Stomach (tissue), 9 donors: ENCODE data around the gene CA12. TPM values are rescaled to one million over a fixed set of nuclear protein-coding genes. Genes with fewer than 3 reads are reported as not detected.

ENCODE experiments used
- DNase-seq, 2 donors: peaks; one replicate each; pipeline versions ENCODE4 v3.0.0 to v3.0.0-alpha.2; 2013 to 2019
- H3K27ac ChIP-seq, 5 donors: fragments of 200-600 bp in 4 of 5; sonication (generic) in 4 of 5; one replicate each; pipeline ENCODE4 v1.5.1; 2013 to 2019; ENCODE audit warnings: mild to moderate bottlenecking in 1 of 5, moderate library complexity in 1 of 5
- H3K27me3 ChIP-seq, 3 donors: fragments of 200-600 bp; sonication (generic); one replicate each; pipeline ENCODE4 v1.5.1; 2017 to 2019; ENCODE audit warnings: mixed run types in 1 of 3
- H3K36me3 ChIP-seq, 4 donors: fragments of 200-600 bp; sonication (generic); 1 replicate in 3 of 4; 2 replicates in 1 of 4; pipeline ENCODE4 v1.5.1; 2016 to 2019
- H3K4me1 ChIP-seq, 4 donors: fragments of 200-600 bp; sonication (generic); one replicate each; pipeline ENCODE4 v1.5.1; 2016 to 2019
- H3K4me3 ChIP-seq, 4 donors: fragments of 200-600 bp; sonication (generic) in 3 of 4; one replicate each; pipeline ENCODE4 v1.5.1; 2016 to 2019; ENCODE audit warnings: mild to moderate bottlenecking in 1 of 4
- H3K9me3 ChIP-seq, 4 donors: fragments of 200-600 bp; sonication (generic); one replicate each; pipeline ENCODE4 v1.5.1; 2016 to 2019
- CTCF ChIP-seq, 7 experiments: fragments of 450-650 bp in 4 of 7; fragments of 200-600 bp in 3 of 7; sonication (generic) in 3 of 7; IDR thresholded peaks; one replicate each; pipeline ENCODE4 v1.5.1; 2016 to 2019; ENCODE audit warnings: antibody characterized with exemption in 7 of 7, control low read depth in 2 of 7, mild to moderate bottlenecking in 1 of 7
- EP300 ChIP-seq: sonication (generic); formaldehyde crosslinking; IDR thresholded peaks from one replicate; pipeline ENCODE4 v1.6.1; 2017; ENCODE audit warnings: antibody characterized with exemption
- POLR2A ChIP-seq, 4 donors: fragments of 450-650 bp; IDR thresholded peaks; one replicate each; pipeline ENCODE4 v1.6.1; 2016; ENCODE audit warnings: antibody characterized with exemption in 4 of 4, control low read depth in 2 of 4, mild to moderate bottlenecking in 1 of 4, moderate library complexity in 1 of 4
- POLR2AphosphoS5 ChIP-seq, 3 donors: sonication (generic); formaldehyde crosslinking; IDR thresholded peaks; one replicate each; pipeline ENCODE4 v1.6.1; 2016; ENCODE audit warnings: antibody characterized with exemption in 3 of 3
- WGBS, 5 donors: extraction: QIAGEN DNeasy Blood & Tissue Kit in 3 of 5; methylation state at CpG; one replicate each; pipeline versions ENCODE4 v1.1.5 to v1.1.7; 2013 to 2018; 5-methylcytosine and 5-hydroxymethylcytosine counted together
- intact Hi-C: fragments of 100-400 bp; cut with DNase I; formaldehyde crosslinking; loops from one replicate; pipeline ENCODE4 v1.15.1; 2023; ENCODE audit warnings: low total_unique reads
- polyA plus RNA-seq, 3 donors: library from polyadenylated mRNA; stranded (reverse); fragments of 200-250 nt; gene quantifications; one replicate each; pipeline ENCODE4 v1.2.3, GENCODE V29; 2013
- total RNA-seq, 5 donors: library from RNA; depleted of rRNA; stranded (reverse); fragments of >200 nt; gene quantifications; one replicate each; pipeline versions ENCODE4 v1.1.0 to v1.2.3, GENCODE V29; 2014 to 2016
- donor health status: healthy with polysubstance abuse.
- donor health status: Bipolar disorder and iron deficiency.
- donor health status: healthy.

CA12 gene
- total and polyA plus RNA-seq, 8 donors = 0.46 to 58.8 (median 7.7) TPM

DNA sequence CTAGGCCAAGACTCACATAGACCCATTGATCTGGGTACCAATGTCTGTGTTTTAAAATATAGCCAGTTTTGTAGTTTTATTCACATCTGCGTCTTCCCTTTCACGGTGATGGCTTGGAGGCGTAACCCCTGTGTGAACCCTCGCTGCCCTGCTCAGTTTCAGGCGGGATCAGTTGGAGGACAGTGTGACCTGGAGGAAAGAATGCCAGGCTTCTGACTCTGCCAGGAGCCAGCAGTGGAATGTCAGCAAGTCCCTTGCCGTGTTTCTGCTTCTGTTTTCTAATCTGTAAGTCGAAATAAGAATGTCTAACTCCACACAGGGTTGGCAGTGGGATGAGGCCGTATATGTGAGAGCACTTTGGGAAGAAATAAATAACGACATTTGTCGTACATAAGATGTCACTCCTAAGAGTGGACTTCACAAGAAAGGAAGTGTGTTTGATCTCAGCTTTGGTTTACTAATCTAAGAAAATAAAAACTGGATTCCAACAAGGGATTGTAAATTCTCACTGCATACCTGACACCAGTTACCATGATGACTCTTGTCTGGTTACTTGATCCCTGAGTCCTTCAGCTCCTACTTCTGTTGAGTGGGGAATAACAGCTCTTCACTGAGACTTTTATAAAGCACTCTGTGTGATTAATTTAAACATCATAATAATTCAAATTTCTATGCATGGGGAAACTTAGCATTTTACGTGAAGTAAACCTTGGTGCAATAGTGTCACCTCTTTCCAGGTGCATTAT lies 6.3 kb upstream of the CA12 start:
- 63 to 85% (median 77%) methylated on average over 11 of the region's 11 CpGs for WGBS, 5 donors

DNA sequence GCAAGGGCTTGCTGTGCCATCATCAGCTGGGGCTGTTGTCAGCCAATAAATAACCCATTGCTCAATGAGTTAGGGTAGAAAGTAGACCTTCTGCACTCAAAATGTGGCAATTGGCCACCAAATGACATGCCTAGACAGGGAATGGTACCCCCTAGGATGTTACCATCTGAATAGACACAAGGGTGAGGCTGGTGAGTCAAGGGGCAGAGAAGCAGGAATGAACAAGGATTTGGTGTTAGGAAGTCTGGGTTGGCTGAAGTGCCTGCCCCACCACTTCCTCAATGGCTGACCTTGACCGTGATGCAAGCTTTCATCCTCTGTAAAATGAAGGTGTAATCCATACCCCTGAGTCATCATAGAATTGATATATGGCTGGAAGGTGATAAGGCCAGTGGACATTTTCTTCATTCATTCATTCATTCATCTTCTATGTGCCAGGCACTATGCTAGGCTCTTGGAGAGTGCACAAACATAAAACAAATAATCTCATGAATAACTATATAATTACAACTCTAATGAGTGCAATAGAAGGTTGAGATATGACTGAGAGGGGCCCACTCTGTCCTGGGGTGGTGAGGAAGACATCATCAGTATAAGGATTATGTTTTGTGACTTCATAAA lies 4.4 kb upstream of the CA12 start:
- Histone ChIP-seq H3K4me3 (no peak overlapping the region), H3K36me3 (no peaks in the 10 kb centered on the region), H3K9me3 (no peaks in the 10 kb centered on the region), H3K4me1 (peaks cover 14 to 30% (median 23%) of the 10 kb centered on the region in 4 donors), H3K27ac (no peak overlapping the region), H3K27me3 (peaks cover 0 to 18% (median 12%) of the 10 kb centered on the region in 3 donors)
- no peak for TF ChIP-seq POLR2AphosphoS5 (IDR thresholded peaks at IDR 0.05)
- no peak for TF ChIP-seq EP300
- no peak for TF ChIP-seq POLR2A (IDR thresholded peaks at IDR 0.05)
- no peak for TF ChIP-seq CTCF (IDR thresholded peaks at IDR 0.05)
- intact Hi-C loops = no loop called here
- 61 to 94% (median 85%) methylated on average over 1 of the region's 1 CpG for WGBS, 5 donors
- DNase-seq = no peak

More for the DNA sequence above, 6.3 kb upstream of the CA12 start:
- DNase-seq = no peak
- TF ChIP-seq POLR2A (IDR thresholded peaks at IDR 0.05) (no peak), CTCF (IDR thresholded peaks at IDR 0.05) (no peak)
- Histone ChIP-seq H3K4me3 (no peak overlapping the region), H3K9me3 (no peaks in the 10 kb centered on the region), H3K27me3 (no peaks in the 10 kb centered on the region), H3K27ac (no peak overlapping the region), H3K36me3 (no peaks in the 10 kb centered on the region), H3K4me1 (peaks cover 6 to 15% (median 10%) of the 10 kb centered on the region in 4 donors)
- intact Hi-C loops = no loop called here

DNA sequence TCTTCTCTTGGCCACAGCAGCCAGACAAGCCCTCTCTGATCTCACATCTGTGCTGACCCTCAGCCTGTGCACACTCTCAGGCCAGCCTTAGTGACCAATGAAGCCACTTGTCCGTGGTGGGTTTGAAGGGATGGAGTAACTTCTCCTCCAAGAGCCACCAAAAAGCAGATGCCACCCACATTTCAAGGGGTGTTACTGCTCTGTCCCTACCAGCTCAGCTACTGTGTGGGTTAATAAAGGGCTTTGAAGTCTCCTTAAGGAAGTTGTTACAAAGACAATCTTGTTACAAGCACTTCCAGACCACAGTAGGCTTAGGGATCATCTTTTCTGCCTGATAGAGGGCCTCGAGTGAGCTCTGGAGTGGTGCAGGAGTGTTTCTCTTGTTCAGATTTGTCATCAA lies 3.3 kb upstream of the CA12 start:
- Histone ChIP-seq H3K9me3 (no peaks in the 10 kb centered on the region), H3K27me3 (peaks cover 0 to 30% (median 22%) of the 10 kb centered on the region in 3 donors), H3K4me1 (peaks cover 9 to 30% (median 22%) of the 10 kb centered on the region in 4 donors), H3K36me3 (no peaks in the 10 kb centered on the region), H3K4me3 (no peak overlapping the region), H3K27ac (no peak overlapping the region)
- TF ChIP-seq POLR2A (IDR thresholded peaks at IDR 0.05) (no peak), POLR2AphosphoS5 (IDR thresholded peaks at IDR 0.05) (no peak), EP300 (no peak), CTCF (IDR thresholded peaks at IDR 0.05) (no peak)
- DNase-seq = no peak
- WGBS, 5 donors = 71 to 92% (median 85%) methylated on average over 2 of the region's 2 CpGs
- intact Hi-C loops = no loop called here

GRCh38 chr15:63382966-63383710 lies 1.5 kb upstream of the CA12 start:
- Histone ChIP-seq H3K4me3 (no peak overlapping the region), H3K4me1 (peaks cover 9 to 26% (median 21%) of the 10 kb centered on the region in 4 donors), H3K36me3 (no peaks in the 10 kb centered on the region), H3K27ac (no peak overlapping the region), H3K9me3 (no peaks in the 10 kb centered on the region), H3K27me3 (peaks cover 0 to 47% (median 22%) of the 10 kb centered on the region in 3 donors)
- no peak for DNase-seq
- intact Hi-C loops = no loop called here
- WGBS, 5 donors = 82 to 85% (median 83%) methylated on average over 10 of the region's 10 CpGs
- no peak for TF ChIP-seq POLR2AphosphoS5 (IDR thresholded peaks at IDR 0.05)
- TF ChIP-seq POLR2A (IDR thresholded peaks at IDR 0.05) = no peak
- TF ChIP-seq CTCF (IDR thresholded peaks at IDR 0.05) = no peak
- TF ChIP-seq EP300 = no peak
